Smooth muscle cell (in vitro differentiated cells): Measurements from ENCODE around the gene COL2A1. TPM values are rescaled to one million over a fixed set of nuclear protein-coding genes. Genes with fewer than 3 reads are reported as not detected.

Experiments used
- polyA plus RNA-seq: library from polyadenylated mRNA; unstranded; fragments of >200 nt; fragmentation: Nextera tagmentation; extraction: Ambion mirVana; gene quantifications from 2 replicates; pipeline ENCODE4 v1.2.1, GENCODE V29; 2016
- total RNA-seq: library from RNA; depleted of rRNA; stranded (reverse); fragments of >200 nt; gene quantifications from 2 replicates; pipeline ENCODE4 v1.2.3, GENCODE V29; 2014

COL2A1 gene
- total and polyA plus RNA-seq, 2 experiments from 2014 or later, result 1.6 to 8.6 TPM

Other genes with a start within 250 kb of the COL2A1 start
- 4.0 and 5.6 TPM in 2 replicates for gene RAPGEF3, start 245.6 kb downstream of the COL2A1 start, total RNA-seq
- gene RAPGEF3, start 245.6 kb downstream of the COL2A1 start, polyA plus RNA-seq, result 1.9 and 3.6 TPM in 2 replicates
- gene SLC48A1, start 231.2 kb downstream of the COL2A1 start, total RNA-seq, result 2.4 and 11.4 TPM in 2 replicates
- gene SLC48A1, start 231.2 kb downstream of the COL2A1 start, polyA plus RNA-seq, result 6.2 and 8.6 TPM in 2 replicates
- gene HDAC7, start 184.6 kb downstream of the COL2A1 start, total RNA-seq, result 19.3 and 24.1 TPM in 2 replicates
- 32.4 and 47.0 TPM in 2 replicates for gene HDAC7, start 184.6 kb downstream of the COL2A1 start, polyA plus RNA-seq
- 6.5 and 16.5 TPM in 2 replicates for gene VDR, start 99.5 kb downstream of the COL2A1 start, total RNA-seq
- 6.4 and 8.0 TPM in 2 replicates for gene VDR, start 99.5 kb downstream of the COL2A1 start, polyA plus RNA-seq
- gene TMEM106C, start 40.9 kb downstream of the COL2A1 start, total RNA-seq, result 58.8 and 58.9 TPM in 2 replicates
- gene TMEM106C, start 40.9 kb downstream of the COL2A1 start, polyA plus RNA-seq, result 42.7 and 60.9 TPM in 2 replicates
- gene SENP1, start 101.6 kb upstream of the COL2A1 start, total RNA-seq, result 25.8 and 36.6 TPM in 2 replicates
- gene SENP1, start 101.6 kb upstream of the COL2A1 start, polyA plus RNA-seq, result 6.7 and 7.6 TPM in 2 replicates
- 26.6 and 35.7 TPM in 2 replicates for gene PFKM, start 114.9 kb upstream of the COL2A1 start, total RNA-seq
- 37.1 and 38.3 TPM in 2 replicates for gene PFKM, start 114.9 kb upstream of the COL2A1 start, polyA plus RNA-seq
- 26.9 and 31.1 TPM in 2 replicates for gene ASB8, start 153.0 kb upstream of the COL2A1 start, total RNA-seq
- 18.0 and 25.4 TPM in 2 replicates for gene ASB8, start 153.0 kb upstream of the COL2A1 start, polyA plus RNA-seq
- 23.7 and 36.6 TPM in 2 replicates for gene CCDC184, start 179.2 kb upstream of the COL2A1 start, total RNA-seq
- gene CCDC184, start 179.2 kb upstream of the COL2A1 start, polyA plus RNA-seq, result 56.1 and 74.1 TPM in 2 replicates
- not detected in 2 replicates for gene OR10AD1, start 198.8 kb upstream of the COL2A1 start, total RNA-seq
- not detected in 2 replicates for gene OR10AD1, start 198.8 kb upstream of the COL2A1 start, polyA plus RNA-seq